LNCaP clone FGC (cell line): Measurements from ENCODE around the gene GPR12.

Source experiments
- DNase-seq: peaks from one replicate; pipeline ENCODE4 v3.0.0-alpha.2; 2011; ENCODE audit warnings: low read depth
- H3K4me3 ChIP-seq: 2 replicates; pipeline ENCODE4 v1.5.1; 2011; ENCODE audit warnings: mild to moderate bottlenecking, low read depth, low read length, control low read depth
- TF ChIP-seq, protein P1 (sequence below): IDR thresholded peaks from 2 replicates; pipeline ENCODE4 v1.5.1; 2012; ENCODE audit warnings: mild to moderate bottlenecking; ENCODE audit not compliant: control insufficient read depth, insufficient read depth; ENCODE audit errors: extremely low read depth

GPR12 gene

GRCh38 chr13:26760832-26761582 is 421 bp upstream of the GPR12 start:
- H3K4me3 ChIP-seq = no peak overlapping the region

DNA sequence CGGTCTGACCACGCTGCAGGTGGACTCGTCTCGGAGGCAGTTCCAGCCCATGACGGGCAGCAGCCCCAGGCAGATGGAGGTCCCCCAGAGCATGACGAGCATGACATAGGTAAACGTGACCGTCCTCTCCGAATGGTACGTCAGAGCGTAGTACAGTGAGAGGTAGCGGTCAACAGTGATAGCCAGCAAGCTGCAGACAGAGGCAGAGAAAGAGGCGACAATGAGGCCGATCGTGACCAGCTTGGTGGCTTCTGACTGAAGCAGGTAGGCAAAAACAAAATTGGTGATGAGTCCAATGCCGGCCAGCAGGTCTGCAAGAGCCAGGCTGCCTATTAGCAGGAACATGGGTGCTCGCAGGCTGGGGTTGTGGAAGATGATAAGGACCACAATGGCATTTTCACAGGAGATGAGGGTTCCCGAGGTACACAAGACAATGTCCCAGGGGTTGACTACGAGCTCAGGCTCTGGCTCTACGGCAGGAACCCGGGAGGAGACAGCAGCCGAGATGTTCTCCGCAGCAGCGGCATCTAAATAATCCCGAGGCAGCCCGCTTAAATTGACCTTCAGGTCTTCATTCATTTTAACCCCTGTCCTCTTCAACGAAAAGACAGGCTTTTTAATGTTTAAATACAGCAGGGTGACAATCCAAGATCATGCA is 1.2 kb downstream of the GPR12 start:
- no peak overlapping the region for H3K4me3 ChIP-seq
- DNase-seq = no peak
- TF ChIP-seq, protein P1, sequence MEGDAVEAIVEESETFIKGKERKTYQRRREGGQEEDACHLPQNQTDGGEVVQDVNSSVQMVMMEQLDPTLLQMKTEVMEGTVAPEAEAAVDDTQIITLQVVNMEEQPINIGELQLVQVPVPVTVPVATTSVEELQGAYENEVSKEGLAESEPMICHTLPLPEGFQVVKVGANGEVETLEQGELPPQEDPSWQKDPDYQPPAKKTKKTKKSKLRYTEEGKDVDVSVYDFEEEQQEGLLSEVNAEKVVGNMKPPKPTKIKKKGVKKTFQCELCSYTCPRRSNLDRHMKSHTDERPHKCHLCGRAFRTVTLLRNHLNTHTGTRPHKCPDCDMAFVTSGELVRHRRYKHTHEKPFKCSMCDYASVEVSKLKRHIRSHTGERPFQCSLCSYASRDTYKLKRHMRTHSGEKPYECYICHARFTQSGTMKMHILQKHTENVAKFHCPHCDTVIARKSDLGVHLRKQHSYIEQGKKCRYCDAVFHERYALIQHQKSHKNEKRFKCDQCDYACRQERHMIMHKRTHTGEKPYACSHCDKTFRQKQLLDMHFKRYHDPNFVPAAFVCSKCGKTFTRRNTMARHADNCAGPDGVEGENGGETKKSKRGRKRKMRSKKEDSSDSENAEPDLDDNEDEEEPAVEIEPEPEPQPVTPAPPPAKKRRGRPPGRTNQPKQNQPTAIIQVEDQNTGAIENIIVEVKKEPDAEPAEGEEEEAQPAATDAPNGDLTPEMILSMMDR = no peak

More at GRCh38 chr13:26760832-26761582, 421 bp upstream of the GPR12 start:
- TF ChIP-seq, protein P1 = no peak
- DNase-seq = no peak

DNA sequence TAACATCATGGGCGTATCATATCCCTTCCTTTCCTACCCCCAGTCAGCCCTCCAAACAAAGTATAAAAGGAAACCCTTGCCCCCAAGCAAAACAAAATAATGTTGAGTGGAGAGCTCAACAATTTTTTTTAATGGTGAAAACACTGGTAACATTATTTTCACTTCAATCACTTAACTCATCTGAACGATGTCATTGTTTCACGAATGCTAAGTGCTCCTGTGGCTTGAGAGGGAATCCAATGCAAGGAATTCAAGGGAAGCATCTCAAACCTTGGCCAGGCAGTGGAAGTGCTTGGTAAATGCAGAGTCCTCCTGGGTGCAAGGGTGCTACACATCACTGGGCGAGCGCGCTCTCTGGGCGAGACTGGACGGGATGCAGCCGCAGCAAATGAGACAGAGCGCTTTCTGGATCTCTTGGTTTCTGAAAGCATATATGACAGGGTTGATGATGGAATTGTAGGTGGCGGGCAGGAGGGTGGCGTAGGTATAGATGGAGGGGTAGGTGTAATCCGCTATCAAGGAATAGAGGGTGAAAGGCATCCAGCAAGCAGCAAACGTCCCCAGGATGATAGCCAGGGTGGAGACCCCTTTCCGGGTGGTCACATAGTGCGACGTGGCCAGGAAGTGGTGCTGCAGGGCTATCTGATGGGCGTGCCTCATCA is 2.0 kb downstream of the GPR12 start:
- no peak overlapping the region for H3K4me3 ChIP-seq
- no peak for DNase-seq
- TF ChIP-seq, protein P1 = no peak

- H3K4me3 ChIP-seq = no peak overlapping the region
- DNase-seq = no peak
- TF ChIP-seq, protein P1 = no peak
These were observed 3.6 kb downstream of the GPR12 start for GRCh38 chr13:26756961-26757360.

DNA sequence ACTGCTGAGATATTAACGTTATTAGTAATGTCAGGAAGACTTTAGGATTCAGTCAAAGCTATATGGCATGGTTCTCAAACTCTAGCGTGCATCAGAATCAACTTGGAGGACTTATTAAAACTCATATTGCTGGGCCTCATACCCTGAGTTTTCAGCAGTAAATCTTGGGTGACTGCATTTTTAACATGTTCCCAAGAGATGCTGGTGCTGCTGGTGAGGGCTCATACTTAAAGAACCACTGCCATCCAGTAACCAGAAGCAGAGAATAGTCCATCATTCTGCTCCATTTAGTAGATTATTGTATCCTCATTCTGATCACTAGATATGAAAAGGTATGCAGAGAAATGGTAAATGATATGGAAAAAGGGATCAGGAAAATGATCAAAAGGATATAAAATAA is 7.9 kb downstream of the GPR12 start:
- H3K4me3 ChIP-seq = no peak overlapping the region
- DNase-seq = no peak
- TF ChIP-seq, protein P1 = no peak

GRCh38 chr13:26749905-26750304 is 10.7 kb downstream of the GPR12 start:
- TF ChIP-seq, protein P1 = no peak
- no peak for DNase-seq
- no peak overlapping the region for H3K4me3 ChIP-seq
